Gastrocnemius medialis (tissue), 4 donors: ENCODE results near the gene ENAH. TPM values are rescaled to one million over a fixed set of nuclear protein-coding genes. Genes with fewer than 3 reads are reported as not detected.

Source experiments
- ATAC-seq, 2 donors: fragments of 150-250 bp; one replicate each; pipeline ENCODE4 v1.9.1; 2016
- DNase-seq, 2 donors: peaks; one replicate each; pipeline ENCODE4 v3.0.0-alpha.2; 2019
- H3K27ac ChIP-seq, 4 donors: fragments of 200-600 bp; sonication (generic); 1 replicate in 1 of 4; 2 replicates in 3 of 4; pipeline ENCODE4 v1.5.1; 2016 to 2018; ENCODE audit warnings: mild to moderate bottlenecking in 2 of 4, moderate library complexity in 1 of 4
- H3K27me3 ChIP-seq, 3 donors: fragments of 200-600 bp; sonication (generic) in 2 of 3; 1 replicate in 1 of 3; 2 replicates in 2 of 3; pipeline versions ENCODE4 v1.5.1 to v1.6.0; 2016 to 2019; ENCODE audit warnings: mild to moderate bottlenecking in 1 of 3, moderate library complexity in 1 of 3
- H3K36me3 ChIP-seq, 2 donors: fragments of 200-600 bp; sonication (generic) in 1 of 2; one replicate each; pipeline ENCODE4 v1.5.1; 2017 to 2018
- H3K4me1 ChIP-seq, 2 donors: fragments of 200-600 bp; sonication (generic) in 1 of 2; one replicate each; pipeline ENCODE4 v1.5.1; 2016 to 2017; ENCODE audit warnings: mild to moderate bottlenecking in 2 of 2
- H3K4me3 ChIP-seq, 4 donors: fragments of 200-600 bp; sonication (generic) in 3 of 4; 1 replicate in 1 of 4; 2 replicates in 3 of 4; pipeline ENCODE4 v1.5.1; 2016 to 2019; ENCODE audit warnings: mild to moderate bottlenecking in 2 of 4
- H3K9me3 ChIP-seq, 3 donors: fragments of 200-600 bp; sonication (generic) in 2 of 3; 1 replicate in 1 of 3; 2 replicates in 2 of 3; pipeline ENCODE4 v1.5.1; 2016 to 2019
- CTCF ChIP-seq, 5 experiments: fragments of 450-650 bp in 3 of 5; fragments of 200-600 bp in 2 of 5; sonication (generic) in 2 of 5; IDR thresholded peaks in 4 of 5; conservative IDR thresholded peaks in 1 of 5; 1 replicate in 4 of 5; 2 replicates in 1 of 5; pipeline ENCODE4 v1.5.1; 2016 to 2019; ENCODE audit warnings: antibody characterized with exemption in 5 of 5, mild to moderate bottlenecking in 3 of 5, moderate library complexity in 3 of 5
- POLR2A ChIP-seq, 2 donors: fragments of 450-650 bp; IDR thresholded peaks; one replicate each; pipeline ENCODE4 v1.6.1; 2017; ENCODE audit warnings: antibody characterized with exemption in 2 of 2, mild to moderate bottlenecking in 2 of 2, moderate library complexity in 2 of 2
- in situ Hi-C, 4 donors: fragments of 200-750 bp; cut with MboI; loops; one replicate each; pipeline versions ENCODE4 v1.15.0 to v1.8.0; 2017; ENCODE audit warnings: low sequenced_read_pairs in 4 of 4
- intact Hi-C: fragments of 100-400 bp; cut with DNase I; formaldehyde crosslinking; loops from one replicate; pipeline ENCODE4 v1.15.1; 2023; ENCODE audit warnings: low total_unique reads
- total RNA-seq, 4 donors: library from RNA; depleted of rRNA; stranded (reverse); fragments of >200 nt; gene quantifications; one replicate each; pipeline versions ENCODE4 v1.1.0 to v1.2.3, GENCODE V29; 2016

The ENAH gene
- total RNA-seq, 4 donors from 2014 or later = 56.1 to 112 (median 62.2) TPM

DNA sequence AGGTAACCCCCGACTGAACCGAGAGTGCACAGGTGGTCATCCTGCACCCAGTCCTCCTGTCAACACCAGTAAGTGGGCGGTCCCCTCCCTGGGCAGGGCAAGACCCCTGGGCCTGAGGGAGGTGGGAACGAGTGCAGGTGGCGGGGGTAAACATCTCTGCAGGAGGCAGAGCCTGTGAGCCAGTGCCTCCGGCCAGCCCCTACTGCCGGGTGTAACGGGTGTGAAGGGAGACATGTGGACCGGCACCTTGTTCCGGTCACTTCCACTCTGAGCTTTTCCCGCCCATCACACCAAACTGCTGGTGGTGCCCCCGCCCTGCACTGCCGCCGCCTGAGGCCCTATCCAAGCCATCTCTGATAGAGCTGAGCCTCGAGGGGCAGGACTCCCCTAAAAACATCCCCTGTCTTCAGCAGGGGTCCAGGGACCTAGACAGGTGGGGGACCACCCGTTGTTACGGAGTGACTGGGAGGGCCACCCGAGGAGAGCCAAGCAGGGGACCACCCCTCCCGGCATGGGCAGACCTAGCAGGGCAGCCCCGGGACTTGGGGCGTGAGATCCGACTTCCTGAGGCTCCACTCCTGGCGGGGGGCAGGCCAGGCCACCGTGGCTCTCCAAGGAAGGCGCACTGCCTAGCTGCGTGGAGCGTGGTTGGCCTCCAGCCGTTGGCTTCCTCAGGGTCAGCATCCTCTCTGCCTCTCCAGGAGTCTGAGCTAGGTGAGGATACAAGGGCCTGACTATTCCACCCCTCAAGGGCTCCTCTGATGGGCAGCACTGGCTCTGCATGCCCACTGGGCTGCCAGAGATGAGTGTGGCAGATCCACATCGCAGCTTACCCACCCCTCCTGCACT lies 181.2 kb downstream of the ENAH start:
- Histone ChIP-seq H3K9me3 (no peaks in the 10 kb centered on the region), H3K27me3 (no peaks in the 10 kb centered on the region), H3K4me3 (no peak overlapping the region), H3K27ac (no peak overlapping the region), H3K4me1 (peaks cover 8 to 10% of the 10 kb centered on the region in 2 donors), H3K36me3 (no peaks in the 10 kb centered on the region)
- intact Hi-C loops (no loop called here), in situ Hi-C loops (loop anchor here in 3 of 4 donors (10.0 kb wide), 3 partner anchors 373 to 513 kb away; no protein-coding TSS in a partner anchor)
- ATAC-seq (no peak), DNase-seq (no peak)
- TF ChIP-seq CTCF (IDR thresholded peaks at IDR 0.05 in 4 of 5, conservative IDR thresholded peaks at IDR 0.05 in 1 of 5) (no peak), POLR2A (IDR thresholded peaks at IDR 0.05) (no peak)

- H3K9me3 ChIP-seq = no peaks in the 10 kb centered on the region
- intact Hi-C loops = no loop called here
- in situ Hi-C loops = loop anchor here in 3 of 4 donors (10.0 kb wide), 3 partner anchors 374 to 514 kb away; no protein-coding TSS in a partner anchor
- no peak for TF ChIP-seq CTCF (IDR thresholded peaks at IDR 0.05 in 4 of 5, conservative IDR thresholded peaks at IDR 0.05 in 1 of 5)
- TF ChIP-seq POLR2A (IDR thresholded peaks at IDR 0.05) = no peak
- DNase-seq (no peak), ATAC-seq (no peak)
- no peak overlapping the region for H3K27ac ChIP-seq
- H3K4me1 ChIP-seq = peaks cover 8 to 10% of the 10 kb centered on the region in 2 donors
- H3K36me3 ChIP-seq = no peaks in the 10 kb centered on the region
- no peaks in the 10 kb centered on the region for H3K27me3 ChIP-seq
- H3K4me3 ChIP-seq = no peak overlapping the region
Observed at GRCh38 chr1:225471109-225471452, 181.8 kb downstream of the ENAH start.

- no peaks in the 10 kb centered on the region for H3K9me3 ChIP-seq
- no peak overlapping the region for H3K4me3 ChIP-seq
- H3K27me3 ChIP-seq = no peaks in the 10 kb centered on the region
- intact Hi-C loops (no loop called here), in situ Hi-C loops (loop anchor here in 3 of 4 donors (10.0 kb wide), 3 partner anchors 374 to 514 kb away; no protein-coding TSS in a partner anchor)
- no peak for DNase-seq
- no peak for TF ChIP-seq CTCF (IDR thresholded peaks at IDR 0.05 in 4 of 5, conservative IDR thresholded peaks at IDR 0.05 in 1 of 5)
- no peak for TF ChIP-seq POLR2A (IDR thresholded peaks at IDR 0.05)
- H3K4me1 ChIP-seq = peaks cover 8 to 10% of the 10 kb centered on the region in 2 donors
- no peaks in the 10 kb centered on the region for H3K36me3 ChIP-seq
- no peak overlapping the region for H3K27ac ChIP-seq
- no peak for ATAC-seq
Observed at GRCh38 chr1:225470211-225471108, 182.5 kb downstream of the ENAH start.

DNA sequence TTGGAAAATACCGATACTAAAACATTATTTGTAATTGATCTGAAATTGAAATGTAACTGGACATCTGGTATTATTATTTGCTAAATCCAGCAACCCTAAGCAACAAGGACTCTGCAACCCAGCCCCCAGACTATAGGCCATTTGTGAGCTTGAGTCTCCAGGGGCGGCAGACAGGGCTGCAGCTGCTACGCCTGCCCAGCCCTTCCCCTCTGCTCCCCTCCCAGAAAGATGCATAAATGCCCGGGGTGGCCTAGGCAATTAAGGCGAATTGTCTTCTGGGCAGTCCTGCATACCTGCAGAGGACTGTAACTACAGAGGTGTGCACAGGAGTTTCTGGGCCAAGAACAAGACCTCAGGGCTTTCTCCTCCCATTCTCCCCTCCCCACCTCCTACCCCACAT lies 183.9 kb downstream of the ENAH start:
- H3K27me3 ChIP-seq = no peaks in the 10 kb centered on the region
- ATAC-seq = no peak
- no peak for DNase-seq
- H3K4me3 ChIP-seq = no peak overlapping the region
- TF ChIP-seq CTCF (IDR thresholded peaks at IDR 0.05 in 4 of 5, conservative IDR thresholded peaks at IDR 0.05 in 1 of 5) (no peak), POLR2A (IDR thresholded peaks at IDR 0.05) (no peak)
- intact Hi-C loops (no loop called here), in situ Hi-C loops (no loop called here)
- peaks cover 0 to 8% of the 10 kb centered on the region in 2 donors for H3K4me1 ChIP-seq
- H3K27ac ChIP-seq = no peak overlapping the region
- no peaks in the 10 kb centered on the region for H3K9me3 ChIP-seq
- no peaks in the 10 kb centered on the region for H3K36me3 ChIP-seq
